GM19463 (cell line): ENCODE data around the gene FOXP4.

Experiments
- ATAC-seq: cut with Tn5 transposase; IDR thresholded peaks from one replicate; pipeline ENCODE4 v1.9.1; 2021; ENCODE audit warnings: mild to moderate bottlenecking, moderate library complexity; ENCODE audit not compliant: unreplicated experiment

Gene FOXP4

GRCh38 chr6:41522780-41523548, 23.2 kb upstream of the FOXP4 start:
- ATAC-seq = no peak

GRCh38 chr6:41523915-41524633, 22.1 kb upstream of the FOXP4 start:
- no peak for ATAC-seq

- no peak for ATAC-seq
Measured at GRCh38 chr6:41524634-41525011, 21.6 kb upstream of the FOXP4 start.

GRCh38 chr6:41527721-41528408, 18.3 kb upstream of the FOXP4 start:
- ATAC-seq = no peak

- no peak for ATAC-seq
Measured at GRCh38 chr6:41528409-41528963, 17.7 kb upstream of the FOXP4 start.

GRCh38 chr6:41529049-41529448, 17.1 kb upstream of the FOXP4 start:
- ATAC-seq = no peak

- ATAC-seq = no peak
Measured at GRCh38 chr6:41529970-41530369, 16.2 kb upstream of the FOXP4 start.

- no peak for ATAC-seq
Measured at GRCh38 chr6:41530476-41530875, 15.7 kb upstream of the FOXP4 start.

GRCh38 chr6:41531016-41531415, 15.2 kb upstream of the FOXP4 start:
- ATAC-seq = no peak

- ATAC-seq = peak; percentile 83
Measured at GRCh38 chr6:41531591-41532582, 14.3 kb upstream of the FOXP4 start.

- ATAC-seq = no peak
Measured at GRCh38 chr6:41535766-41536165, 10.4 kb upstream of the FOXP4 start.

- ATAC-seq = no peak
Measured at GRCh38 chr6:41536795-41537758, 9.1 kb upstream of the FOXP4 start.

- ATAC-seq = no peak
Measured at GRCh38 chr6:41538556-41539182, 7.5 kb upstream of the FOXP4 start.

GRCh38 chr6:41539204-41539603, 7.0 kb upstream of the FOXP4 start:
- ATAC-seq = no peak

GRCh38 chr6:41541364-41541763, 4.8 kb upstream of the FOXP4 start:
- no peak for ATAC-seq

GRCh38 chr6:41543087-41543486, 3.1 kb upstream of the FOXP4 start:
- no peak for ATAC-seq

GRCh38 chr6:41545247-41545702, 906 bp upstream of the FOXP4 start:
- no peak for ATAC-seq

GRCh38 chr6:41546475-41546865, 289 bp downstream of the FOXP4 start:
- ATAC-seq = peak; percentile 32
